SK-MEL-5 (cell line): ENCODE results near the gene CFAP97. TPM values are rescaled to one million over a fixed set of nuclear protein-coding genes. Genes with fewer than 3 reads are reported as not detected.
A peak's percentile ranks its signal among the peaks of the same experiment; 100 is the strongest.

ENCODE experiments used
- DNase-seq: peaks from one replicate; pipeline ENCODE4 v3.0.0-alpha.2; 2016; ENCODE audit warnings: low read depth, low spot score
- in situ Hi-C: cut with HindIII; loops from 2 replicates; pipeline ENCODE4 v1.10.0; 2016; ENCODE audit warnings: low sequenced_read_pairs, high pct_unique_total_duplicates, low pct_unique_long_range_greater_than_20kb
- total RNA-seq: library from RNA; depleted of rRNA; stranded (reverse); fragments of >200 nt; shearing (Covaris generic); gene quantifications from 2 replicates; pipeline ENCODE4 v1.2.3, GENCODE V29; 2014

Gene CFAP97
- total RNA-seq, 1 experiment from 2014 or later, result 74.9 TPM

DNA sequence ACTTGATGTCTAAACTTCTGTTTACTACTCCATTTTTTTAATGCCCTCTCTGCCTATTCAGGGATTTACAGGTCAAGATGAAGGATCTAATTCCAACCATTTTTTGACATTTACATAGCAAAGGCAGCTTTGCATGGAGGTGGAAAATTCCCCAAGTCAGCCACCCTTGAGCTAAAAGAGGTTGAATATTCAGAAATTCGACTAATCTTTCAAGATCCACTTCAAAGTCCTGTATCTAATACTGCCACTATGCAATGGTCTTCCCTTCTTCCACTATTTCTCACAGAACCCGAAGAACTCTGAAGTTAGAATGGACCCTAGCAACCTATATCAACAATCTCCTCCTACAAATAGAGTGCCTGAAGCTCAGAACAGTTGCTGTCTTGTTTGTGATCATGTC is 21.6 kb downstream of the CFAP97 start:
- in situ Hi-C loops, result no loop called here
- DNase-seq, result no peak

DNA sequence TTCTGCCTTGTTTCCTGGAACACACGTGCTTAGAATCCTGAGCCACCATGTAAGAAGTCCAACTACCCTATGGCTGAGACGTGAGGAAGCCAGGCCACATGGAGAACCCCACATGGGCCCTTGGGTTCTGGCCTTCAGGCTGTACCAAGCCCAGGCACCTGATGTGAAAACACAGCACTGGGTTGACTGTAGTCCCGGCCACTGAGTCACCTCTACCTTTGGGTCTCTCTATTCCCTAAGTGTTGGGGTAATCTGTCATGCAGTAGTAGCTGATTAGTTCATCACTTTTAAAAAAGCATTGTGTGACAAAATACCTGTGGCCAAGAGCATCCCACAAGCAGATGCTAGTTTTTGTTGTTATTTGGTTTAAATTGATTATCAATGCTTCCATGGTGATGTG is 24.3 kb downstream of the CFAP97 start:
- in situ Hi-C loops, result no loop called here
- no peak for DNase-seq

DNA sequence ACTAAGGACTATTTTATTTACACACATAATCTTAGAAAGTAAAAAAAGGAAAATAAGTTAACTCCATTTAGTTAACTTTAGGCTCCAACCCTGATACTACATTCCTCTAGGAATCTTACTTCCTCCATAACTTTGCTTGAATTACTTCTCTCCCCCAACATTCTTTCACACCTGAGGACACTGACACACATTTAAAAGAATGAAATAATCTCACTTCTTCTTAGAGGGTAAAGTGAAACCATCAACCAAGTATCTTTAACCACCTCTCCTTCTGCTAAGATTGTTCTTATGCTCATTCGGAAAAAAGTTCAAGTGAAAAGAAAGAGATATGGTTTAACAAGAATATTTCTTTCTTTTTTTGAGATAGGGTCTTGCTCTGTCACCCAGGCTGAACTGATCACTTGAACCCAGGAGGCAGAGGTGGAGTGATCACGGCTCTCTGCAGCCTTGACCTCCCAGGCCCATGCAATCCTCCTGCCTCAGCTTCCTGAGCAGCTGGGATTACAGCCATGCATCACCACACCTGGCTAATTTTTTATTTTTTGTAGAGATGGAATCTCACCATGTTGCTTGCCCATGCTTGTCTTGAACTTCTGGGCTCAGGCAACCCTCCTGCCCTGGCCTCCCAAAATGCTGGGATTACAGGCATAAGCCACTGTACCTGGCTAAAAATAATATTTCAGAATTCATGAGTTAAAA is 32.3 kb downstream of the CFAP97 start:
- no peak for DNase-seq
- in situ Hi-C loops, result no loop called here

DNA sequence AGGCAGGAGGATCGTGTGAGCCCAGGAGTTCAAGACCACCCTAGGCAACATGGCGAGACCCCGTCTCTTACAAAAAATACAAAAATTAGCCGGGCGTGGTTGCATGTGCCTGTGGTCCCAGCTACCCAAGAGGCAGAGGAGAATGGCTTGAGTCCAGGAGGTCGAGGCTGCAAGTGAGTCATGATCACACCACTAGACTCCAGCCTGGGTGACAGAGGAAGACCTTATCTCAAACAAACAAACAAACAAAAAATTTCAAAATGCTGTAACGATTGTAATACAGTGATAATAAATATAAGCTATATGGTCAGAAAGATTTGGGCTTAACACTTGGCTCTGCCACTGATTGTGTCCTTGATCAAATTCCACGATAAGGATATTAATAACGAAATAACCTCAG is 36.6 kb downstream of the CFAP97 start:
- in situ Hi-C loops, result no loop called here
- DNase-seq, result peak; percentile 28

DNA sequence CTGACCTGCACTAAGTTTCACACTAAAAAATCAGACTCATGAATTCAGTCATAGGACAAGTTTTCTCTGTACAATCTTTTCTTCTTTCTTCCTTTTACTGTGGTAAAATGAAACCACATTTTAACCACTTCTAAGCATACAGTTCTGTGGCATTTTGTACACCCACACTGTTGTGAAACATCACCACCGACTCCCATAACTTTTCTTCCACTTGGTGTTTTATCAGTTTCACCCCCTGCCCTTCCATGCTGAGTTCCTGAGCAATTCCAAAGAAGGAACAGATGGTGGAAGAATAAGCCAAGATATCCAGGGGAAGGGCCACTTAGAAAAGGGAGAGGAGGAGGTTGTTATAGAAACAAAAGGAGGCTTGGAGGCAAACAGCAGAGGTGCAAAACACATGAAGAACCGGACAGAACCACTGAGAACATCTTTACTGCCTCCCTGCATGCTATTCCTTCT is 38.2 kb downstream of the CFAP97 start:
- in situ Hi-C loops, result no loop called here
- DNase-seq, result peak; percentile 59

DNA sequence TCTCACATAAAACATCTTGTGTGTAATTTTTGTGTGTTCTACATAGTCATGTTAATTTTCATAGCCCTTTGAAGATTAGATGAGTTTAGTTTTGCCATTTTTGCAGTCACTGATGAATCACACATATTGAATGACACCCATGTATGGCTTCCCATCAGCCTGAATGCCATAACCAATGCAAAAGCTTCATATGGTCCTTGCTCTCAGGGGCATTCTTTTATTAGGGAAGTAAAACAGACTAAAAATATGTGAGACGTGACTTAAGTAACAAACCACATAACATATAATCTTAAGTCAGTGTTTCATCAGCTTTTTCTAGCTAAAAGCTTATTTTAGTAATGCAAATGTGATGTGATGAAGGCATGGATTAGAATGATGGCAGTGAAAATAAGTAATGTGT is 52.5 kb downstream of the CFAP97 start:
- in situ Hi-C loops, result no loop called here
- no peak for DNase-seq

DNA sequence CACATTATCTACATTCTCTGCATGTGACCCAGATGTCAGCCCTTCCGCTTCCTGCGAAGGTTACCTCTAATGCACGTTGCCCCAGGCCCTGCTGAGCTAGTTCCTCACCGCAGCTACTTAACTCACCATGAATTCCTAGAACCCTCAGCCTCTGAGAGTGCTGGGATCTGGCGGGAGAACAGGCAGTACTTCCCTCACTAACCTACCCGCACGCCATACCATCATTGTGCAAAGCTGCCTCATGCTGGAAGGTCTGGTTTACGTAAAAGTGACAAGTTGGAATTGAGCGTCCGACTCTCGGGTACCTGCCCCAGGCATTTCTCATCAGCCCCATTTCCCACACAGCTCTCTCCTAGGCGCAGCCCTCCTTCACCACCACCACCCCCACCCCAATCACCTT is 54.4 kb downstream of the CFAP97 start:
- in situ Hi-C loops, result no loop called here

DNA sequence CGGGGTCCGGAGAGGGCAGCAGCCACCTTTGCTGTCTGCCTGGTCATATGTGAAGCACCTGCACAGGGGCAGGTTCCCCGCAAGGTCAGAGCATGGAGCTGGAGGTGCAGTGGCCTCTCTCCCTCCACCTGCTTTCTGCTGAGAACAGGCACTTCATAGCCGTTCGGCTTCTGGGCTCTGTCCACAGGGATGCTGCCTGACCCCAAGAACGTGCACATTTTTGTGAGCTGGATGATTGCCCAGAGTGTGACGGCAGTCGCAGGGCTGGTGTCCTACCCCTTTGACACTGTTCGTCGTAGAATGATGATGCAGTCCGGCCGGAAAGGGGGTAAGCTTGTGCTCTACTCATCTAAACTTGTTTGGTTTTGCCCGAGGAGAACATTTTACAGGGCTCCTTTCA is 58.2 kb downstream of the CFAP97 start:
- DNase-seq, result no peak
- in situ Hi-C loops, result no loop called here

More for the DNA sequence above, 54.4 kb downstream of the CFAP97 start:
- DNase-seq, result no peak

DNA sequence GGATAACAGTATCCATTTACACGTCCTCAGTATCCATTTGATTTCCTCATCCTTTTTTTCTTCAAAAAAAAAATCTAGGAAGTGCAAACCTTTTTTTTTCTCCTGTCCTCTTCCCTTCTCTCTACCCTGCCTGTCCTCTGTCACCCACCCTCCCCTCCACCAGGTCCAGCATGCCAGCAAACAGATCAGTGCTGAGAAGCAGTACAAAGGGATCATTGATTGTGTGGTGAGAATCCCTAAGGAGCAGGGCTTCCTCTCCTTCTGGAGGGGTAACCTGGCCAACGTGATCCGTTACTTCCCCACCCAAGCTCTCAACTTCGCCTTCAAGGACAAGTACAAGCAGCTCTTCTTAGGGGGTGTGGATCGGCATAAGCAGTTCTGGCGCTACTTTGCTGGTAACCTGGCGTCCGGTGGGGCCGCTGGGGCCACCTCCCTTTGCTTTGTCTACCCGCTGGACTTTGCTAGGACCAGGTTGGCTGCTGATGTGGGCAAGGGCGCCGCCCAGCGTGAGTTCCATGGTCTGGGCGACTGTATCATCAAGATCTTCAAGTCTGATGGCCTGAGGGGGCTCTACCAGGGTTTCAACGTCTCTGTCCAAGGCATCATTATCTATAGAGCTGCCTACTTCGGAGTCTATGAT is 59.1 kb downstream of the CFAP97 start:
- DNase-seq, result peak; percentile 79
- in situ Hi-C loops, result no loop called here

DNA sequence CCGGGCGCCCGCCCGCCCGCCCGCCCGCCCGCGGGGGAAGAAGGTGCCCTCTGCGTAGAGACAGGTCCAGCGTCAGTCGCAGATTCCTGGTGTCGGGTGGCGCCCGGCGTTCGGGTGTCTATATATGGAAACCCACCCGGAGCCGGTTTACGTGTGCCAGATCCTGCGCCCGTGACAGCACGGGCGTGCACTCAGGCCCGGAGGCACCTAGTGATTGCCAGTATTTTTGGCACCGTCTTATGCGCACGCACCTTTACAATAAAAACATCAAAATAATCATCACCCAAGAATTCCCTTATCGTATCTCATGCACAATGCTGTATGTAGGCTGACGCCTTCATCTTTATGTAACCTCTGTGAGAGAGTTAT is 60.2 kb downstream of the CFAP97 start:
- DNase-seq, result no peak
- in situ Hi-C loops, result no loop called here

DNA sequence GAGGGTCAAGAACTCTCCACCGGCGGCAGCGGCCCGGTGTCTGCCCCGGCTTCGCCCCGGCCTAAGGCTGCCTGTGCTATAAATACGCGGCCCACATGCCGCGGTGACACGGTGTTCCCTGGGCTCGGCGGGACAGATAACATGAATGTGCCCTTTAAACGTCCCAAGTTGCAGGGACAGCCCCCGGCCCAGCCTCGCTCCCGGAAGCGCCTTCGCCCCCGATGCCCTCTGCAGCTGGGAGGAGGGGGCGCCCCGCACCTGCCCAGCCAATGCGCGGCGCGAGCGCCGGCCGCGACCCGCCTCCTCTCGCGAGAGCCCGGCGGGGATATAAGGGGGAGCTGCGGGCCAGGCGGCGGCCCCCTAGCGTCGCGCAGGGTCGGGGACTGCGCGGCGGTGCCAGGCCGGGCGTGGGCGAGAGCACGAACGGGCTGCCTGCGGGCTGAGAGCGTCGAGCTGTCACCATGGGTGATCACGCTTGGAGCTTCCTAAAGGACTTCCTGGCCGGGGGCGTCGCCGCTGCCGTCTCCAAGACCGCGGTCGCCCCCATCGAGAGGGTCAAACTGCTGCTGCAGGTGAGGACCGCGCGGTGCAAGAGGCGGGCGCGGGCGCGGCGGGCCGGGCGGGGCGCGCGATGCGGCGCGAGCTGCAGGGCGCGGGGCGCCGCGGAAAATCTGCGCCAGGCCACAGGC is 60.7 kb downstream of the CFAP97 start, which contains the start of gene SLC25A4:
Gene SLC25A4, plus strand, starts transcription at position 355 of the 689 bp plus-strand sequence. Its CDS starts 107 bp downstream, at position 462.
- in situ Hi-C loops, result no loop called here
- peak; percentile 82 for DNase-seq

DNA sequence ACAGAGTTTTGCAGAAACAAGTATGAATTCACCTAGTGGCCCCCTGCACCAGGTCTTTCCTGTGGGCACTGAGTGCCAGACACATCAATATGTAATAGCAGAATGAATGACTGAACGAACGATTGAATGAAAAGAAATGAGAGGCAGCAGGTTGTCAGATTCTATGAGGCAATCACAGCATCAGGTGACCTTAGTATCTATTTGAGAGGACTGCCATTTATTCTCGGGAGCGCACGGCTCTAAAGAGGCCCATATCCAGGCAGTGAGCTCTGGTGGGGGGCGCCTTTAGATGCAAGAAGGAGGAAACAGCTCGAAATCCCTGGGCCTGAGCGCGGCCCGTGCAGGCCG is 61.3 kb downstream of the CFAP97 start:
- peak; percentile 40 for DNase-seq
- in situ Hi-C loops, result no loop called here

DNA sequence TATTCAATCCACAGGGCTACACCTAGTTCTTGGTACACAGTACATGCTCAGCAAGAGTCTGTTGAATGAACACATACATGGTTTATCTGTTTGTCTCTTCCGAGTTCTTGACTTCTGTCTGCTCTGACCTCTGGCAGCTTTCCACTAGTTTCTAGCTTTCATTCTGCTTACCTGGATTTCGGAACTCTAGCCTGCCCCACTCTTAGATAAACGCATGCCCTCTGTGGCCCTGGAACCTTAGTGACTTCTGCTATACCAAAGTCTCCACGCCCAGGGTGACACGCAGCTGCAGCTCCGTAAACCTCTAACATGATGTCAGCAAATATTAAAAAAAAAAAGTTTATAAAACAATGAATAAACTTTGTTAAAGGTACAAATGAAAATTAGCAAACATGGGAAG is 62.0 kb downstream of the CFAP97 start:
- DNase-seq, result no peak
- in situ Hi-C loops, result no loop called here

DNA sequence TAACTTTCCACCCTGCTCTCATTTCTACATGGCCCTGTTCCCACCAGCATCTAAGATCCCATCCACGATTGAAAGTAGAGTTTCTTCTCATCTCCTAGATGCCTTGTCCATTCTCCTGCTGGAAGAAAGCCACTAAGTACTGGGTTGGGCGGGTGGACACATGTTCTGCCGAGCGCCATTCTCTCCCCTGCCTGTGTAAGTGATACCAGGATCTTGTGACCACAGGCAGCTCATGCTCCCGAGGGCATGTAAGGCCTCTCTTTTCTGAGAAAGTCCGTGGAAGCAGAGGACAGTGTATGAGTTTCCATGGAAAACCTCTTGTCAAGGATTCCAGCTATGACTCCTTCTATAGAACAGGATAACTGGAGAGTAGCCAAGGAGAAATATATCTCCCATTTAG is 64.1 kb downstream of the CFAP97 start:
- in situ Hi-C loops, result no loop called here
- DNase-seq, result peak; percentile 84

DNA sequence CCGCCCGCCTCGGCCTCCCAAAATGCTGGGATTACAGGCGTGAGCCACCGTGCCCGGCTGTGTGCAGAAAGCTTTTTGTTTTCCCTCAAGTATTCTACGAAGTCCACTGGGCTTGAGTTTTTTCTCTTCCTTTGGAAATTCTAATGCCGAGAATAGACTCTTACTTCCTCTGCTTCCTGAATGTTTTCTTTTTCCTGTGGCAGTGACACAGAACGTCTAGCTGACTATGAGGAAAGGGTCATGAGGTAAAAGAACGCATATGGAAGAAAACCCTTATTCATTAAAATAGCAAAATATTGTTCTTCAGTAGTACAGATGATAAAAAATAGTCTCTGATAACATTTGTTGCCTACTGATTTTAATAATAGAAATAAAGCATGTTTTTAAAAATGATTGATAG is 65.6 kb downstream of the CFAP97 start:
- in situ Hi-C loops, result no loop called here
- no peak for DNase-seq

DNA sequence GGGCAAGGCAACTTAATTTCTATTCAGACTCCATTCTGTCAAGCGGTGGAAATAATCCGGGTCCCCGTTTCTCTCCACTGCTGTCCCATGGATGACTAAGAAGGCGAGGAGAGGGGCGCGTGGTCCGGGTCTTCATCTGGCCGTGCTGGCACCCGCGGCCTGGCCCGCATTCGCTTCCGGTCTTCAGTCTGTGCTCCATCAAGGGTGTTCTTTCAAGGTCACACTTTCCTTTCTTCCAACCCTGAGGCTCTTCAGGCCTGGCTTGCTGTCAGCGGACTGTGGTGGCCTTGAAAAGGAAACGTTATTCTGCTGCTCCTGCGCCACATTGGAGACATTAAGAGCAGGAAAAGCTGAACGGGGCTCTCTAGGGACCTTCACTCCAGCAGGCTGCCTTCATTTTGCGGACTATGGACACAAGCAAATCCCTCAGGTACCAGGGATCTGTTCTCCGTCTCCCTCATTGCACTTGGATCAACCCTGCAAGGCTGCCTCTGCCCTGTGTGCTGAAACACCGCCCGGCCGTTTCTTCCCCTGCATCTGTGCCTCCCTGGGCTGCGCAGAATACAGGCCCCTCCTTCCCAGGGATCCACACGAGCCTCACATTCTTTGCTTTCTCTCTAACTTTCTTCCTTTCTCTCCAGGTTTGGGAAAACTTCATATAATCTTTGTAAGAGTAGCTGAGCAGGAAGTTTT is 66.4 kb downstream of the CFAP97 start:
- in situ Hi-C loops, result no loop called here
- no peak for DNase-seq

DNA sequence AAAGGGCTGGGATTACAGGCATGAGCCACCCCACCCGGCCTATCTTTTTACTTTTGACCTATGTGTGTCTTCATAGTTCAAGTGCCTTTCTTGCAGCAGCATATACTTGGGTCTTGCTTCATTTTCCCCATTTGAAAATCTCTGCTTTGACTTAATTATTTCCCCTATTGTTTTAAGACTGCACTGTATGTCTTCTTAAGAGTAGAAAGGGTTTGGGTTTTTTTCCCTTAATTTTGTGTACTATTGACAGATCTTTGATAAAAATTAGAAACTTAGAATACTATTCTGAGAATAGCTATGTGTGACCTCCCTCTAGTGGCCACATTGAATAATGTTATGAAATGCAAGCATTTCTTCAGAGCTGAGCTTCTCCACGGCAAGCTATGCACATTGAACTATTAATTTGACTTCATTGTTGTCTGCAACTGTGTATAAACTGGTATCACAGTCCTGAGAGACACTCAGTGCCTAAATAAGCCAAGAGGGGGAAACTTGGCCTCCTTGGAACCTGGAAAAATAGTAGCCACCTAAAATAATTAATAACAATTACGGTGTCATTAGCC is 69.4 kb downstream of the CFAP97 start:
- peak; percentile 76 for DNase-seq
- in situ Hi-C loops, result no loop called here
